ENCODE measurements around the gene NINJ2. TPM values are rescaled to one million over a fixed set of nuclear protein-coding genes. Genes with fewer than 3 reads are reported as not detected.
A peak's percentile ranks its signal among the peaks of the same experiment; 100 is the strongest.

Gene NINJ2
- total RNA-seq, 1 donor from 2014 or later = not detected

DNA sequence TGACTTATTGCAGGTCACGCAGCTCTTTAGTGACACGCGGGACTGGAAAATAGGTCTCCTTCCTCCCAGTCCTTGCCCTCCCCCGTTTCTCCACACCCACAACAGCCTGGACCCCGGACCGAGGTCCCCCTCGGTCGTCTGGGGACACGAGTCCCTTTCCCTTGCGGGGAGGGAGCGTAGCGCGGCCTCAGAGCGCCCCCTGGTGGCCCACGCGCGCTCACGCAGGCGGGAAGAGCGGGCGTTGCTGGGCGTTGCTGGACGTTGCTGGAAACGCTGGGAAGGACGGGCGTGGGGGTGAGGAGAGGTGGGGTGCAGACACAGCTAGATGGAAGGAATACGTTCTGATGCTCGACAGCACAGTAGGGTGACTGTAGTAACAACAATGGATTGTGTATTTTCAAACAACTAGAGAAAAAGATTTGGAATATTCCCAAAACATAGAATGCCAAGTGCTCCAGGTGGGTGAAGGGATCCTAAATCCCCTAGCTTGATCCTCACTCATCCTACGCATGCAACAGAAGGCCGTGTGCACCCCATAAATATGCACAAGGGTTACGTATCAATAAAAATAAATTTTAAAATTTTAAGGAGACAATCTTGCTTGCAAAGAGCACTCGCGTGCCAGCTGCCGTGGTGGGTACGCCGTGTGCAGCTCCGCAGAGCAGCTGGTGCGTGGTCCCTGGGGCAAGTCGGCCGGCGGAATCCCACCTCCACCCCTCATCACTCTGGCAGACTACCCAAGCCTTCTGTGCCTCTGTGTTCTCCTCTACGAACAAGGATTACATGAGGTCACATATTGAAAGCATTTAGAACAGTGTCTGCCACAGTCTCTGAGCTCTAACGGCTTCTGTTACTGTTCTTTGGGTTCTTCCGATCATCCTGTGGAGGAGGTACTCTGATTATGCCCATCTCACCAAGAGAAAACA lies 116.1 kb downstream of the NINJ2 start:
- peak; percentile 84 for DNase-seq

DNA sequence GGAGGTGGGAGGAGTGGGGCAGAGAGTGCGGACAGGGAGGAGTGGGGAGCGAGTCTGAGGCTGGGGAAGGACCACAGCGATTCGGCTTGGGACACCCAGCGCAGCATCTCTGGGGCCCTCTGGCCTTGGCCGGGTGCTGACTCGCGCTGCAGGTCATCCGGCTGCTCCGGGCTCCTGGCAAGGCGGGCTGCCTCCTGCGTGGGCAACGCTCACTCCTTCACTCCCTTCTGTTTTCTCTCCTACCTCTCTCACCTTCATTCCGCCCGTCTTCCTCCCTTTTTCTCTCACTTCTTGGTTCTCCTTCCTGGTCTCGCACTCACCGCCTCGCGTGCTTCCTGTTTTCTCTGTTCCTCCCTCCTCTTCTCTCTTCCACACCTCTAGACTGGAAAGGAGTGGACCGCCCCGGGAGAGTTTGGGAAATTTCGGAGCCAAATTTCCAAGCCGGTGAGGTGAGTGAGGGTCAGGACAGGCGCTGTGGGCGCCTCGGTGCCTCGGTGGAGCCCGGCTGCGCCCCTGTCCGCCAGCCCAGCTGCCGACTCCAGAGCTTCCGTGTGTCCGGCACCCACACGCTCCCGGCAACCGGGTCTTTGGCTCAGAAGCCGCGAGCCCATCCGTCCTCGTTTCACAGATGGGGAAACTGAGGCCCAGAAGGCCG lies 116.9 kb downstream of the NINJ2 start:
- no peak for DNase-seq

DNA sequence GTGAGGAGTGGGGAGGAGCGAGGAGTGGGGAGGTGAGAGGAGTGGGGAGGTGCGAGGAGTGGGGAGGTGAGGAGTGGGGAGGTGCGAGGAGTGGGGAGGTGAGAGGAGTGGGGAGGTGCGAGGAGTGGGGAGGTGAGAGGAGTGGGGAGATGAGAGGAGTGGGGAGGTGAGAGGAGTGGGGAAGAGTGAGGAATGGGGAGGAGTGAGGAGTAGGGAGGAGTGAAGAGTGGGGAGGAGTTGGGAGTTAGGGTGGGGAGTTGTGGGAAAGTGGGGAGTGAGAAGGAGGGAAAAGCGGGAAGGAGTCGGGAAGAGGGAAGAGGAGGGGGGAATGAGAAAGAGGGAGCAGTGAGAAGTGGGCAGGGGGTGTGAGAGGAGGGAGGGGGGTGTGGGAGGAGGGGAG lies 117.4 kb downstream of the NINJ2 start:
- DNase-seq = no peak

DNA sequence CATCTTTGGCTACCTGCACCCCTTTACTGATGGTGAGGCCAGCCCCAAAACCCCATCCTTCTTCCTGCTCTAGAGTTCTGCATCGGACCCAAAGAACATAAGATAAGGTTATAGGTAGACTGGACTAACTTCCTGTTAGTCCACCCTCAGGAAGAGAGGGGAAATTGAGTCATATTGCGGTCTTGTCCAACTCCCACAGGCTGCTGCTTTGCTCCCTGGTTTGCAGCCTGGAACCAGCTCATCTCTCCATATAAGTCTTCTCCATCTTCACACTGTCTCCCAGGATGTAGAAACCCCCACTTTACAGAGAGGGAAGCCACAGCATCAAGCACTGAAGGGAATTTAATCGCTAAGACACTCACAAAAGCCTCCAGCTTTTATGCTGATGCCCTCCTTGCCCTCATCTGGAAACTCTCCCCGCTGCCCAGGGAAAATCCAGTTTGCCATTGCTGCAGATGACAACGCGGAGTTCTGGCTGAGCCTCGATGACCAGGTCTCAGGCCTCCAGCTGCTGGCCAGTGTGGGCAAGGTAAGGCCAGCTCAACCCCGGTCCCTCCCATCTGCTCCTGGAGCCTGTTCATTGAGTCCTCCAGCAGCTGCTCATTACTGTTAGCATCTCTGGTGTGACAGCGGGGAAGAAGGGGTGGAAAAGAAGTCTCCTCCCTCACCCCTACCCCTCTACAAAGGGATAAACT lies 118.2 kb downstream of the NINJ2 start:
- no peak for DNase-seq

- DNase-seq = no peak
These were observed 119.1 kb downstream of the NINJ2 start for GRCh38 chr12:544142-544541.

DNA sequence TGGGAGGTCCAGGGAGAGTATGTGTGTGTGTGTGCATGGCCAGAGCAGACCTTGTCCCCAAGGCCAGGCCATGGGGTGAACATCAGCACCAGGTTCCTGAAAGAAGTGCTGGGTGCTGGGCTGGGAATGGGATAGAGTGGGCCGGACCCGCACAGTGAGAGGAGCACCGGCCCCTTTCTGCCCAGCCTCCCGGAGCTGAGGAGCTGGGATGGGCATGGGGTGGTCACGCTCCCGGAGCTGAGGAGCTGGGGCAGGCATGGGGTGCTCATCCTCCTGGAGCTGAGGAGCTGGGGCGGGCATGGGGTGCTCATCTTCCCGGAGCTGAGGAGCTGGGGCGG lies 120.2 kb downstream of the NINJ2 start:
- no peak for DNase-seq

DNA sequence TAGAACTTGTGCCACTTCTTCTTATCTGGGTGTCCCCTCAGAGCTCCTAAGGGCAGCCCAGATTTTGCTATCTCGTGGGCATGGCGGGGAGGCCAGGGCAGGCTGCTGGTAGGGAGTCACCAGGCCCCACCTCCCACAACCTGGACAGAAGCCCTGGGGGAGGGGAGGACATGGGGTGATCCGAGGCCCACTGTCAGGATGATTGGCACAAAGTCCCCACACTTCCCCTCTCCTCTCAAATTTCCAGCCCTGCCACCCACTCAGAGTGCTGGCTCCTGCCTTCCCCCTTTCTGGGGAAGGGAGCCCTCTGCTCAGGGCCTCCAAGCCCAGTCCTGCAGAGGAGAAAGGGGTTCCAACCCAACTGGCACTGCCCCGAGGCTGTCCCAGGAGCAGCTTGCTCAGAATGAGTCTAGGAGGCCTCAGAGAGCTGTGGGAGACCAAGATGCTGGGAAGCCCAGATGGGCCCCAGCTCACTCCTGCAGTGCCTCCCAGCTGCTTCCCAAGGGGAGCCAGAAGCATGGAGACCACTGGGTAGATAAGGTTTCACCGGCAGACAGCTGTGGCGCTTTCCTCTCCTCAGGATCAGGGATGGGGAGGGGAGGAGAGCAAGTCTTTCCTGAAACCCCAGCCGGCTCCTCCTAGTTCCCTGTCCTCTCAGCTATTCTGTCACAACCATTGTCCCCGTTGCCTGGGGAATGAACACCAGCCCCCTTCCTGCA lies 120.7 kb downstream of the NINJ2 start:
- DNase-seq = peak; percentile 93

DNA sequence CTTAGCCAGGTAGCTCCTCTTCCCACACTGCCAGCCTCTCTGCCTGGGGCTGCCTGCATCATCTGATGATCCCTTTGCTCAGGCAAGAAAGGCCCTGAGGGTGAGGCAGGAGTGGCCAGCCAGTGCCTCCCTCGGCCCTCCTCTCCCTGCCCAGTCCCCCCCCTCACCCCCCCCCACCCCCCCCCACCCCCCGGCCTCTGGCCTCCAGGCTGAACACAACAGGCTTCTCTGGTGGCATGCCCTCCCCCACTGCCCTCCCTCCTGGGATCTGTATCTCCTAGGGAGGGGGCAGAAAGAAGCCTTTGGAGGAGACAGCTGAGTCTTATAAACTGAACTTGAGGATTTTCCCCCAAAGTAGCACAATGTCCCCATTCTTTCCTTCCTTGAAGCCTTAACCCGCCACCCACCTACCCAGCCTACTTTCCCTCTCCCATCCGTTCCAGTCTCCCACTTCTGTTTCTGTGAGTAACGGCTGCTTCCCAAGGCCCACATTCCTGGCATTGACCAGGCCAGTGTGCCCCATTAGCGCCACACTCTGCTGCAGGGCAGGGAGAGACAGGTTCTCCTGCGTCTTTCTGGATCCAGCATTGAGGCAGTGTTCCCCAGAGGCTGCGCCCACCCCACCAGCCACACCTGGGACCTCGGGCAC lies 121.4 kb downstream of the NINJ2 start:
- peak; percentile 46 for DNase-seq

GRCh38 chr12:539540-540310 lies 123.5 kb downstream of the NINJ2 start:
- no peak for DNase-seq

GRCh38 chr12:538731-539539 lies 124.3 kb downstream of the NINJ2 start:
- peak; percentile 73 for DNase-seq

DNA sequence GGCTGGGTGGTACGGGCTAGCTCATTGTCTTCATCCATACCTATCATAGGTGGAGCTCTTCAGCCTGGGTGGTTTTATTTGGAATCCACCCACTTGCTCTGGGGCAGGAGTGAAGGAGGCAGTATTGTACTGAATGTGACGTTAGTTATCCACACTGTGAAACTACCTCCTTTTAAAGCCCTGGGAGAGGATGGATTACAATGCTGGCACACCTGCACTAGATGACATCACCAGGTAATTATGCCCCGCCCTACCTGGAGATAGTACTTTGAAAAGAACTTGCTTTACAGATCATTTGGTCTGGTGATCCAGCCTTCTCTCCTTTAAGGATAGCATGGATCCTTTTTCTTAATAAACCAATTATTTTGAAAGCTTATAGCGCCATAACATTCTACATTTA lies 125.5 kb downstream of the NINJ2 start:
- peak; percentile 62 for DNase-seq

- no peak for DNase-seq
These were observed 126.4 kb downstream of the NINJ2 start for GRCh38 chr12:536751-537245.

DNA sequence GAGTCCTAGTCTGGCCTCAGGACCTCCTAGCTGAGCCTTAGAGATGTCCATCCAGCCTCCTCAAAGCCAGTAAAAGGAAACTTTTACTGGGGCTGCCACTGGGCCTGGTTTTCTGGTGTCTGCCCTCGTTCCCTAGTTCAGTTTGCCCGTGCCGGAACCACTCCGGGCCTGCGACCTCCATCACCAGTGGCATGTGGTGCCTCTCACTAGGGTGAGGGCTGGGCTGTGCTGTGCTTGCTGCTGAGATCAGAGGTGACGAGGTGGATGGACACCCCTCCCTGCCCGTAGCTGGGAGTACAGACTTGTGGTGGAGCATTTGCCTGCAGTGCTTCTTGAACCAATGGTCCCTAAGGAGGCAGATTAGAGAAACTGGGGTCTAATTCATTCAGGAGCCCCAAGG lies 127.8 kb downstream of the NINJ2 start:
- no peak for DNase-seq

- DNase-seq = no peak
These were observed 129.0 kb downstream of the NINJ2 start for GRCh38 chr12:534216-534615.

- DNase-seq = no peak
These were observed 129.5 kb downstream of the NINJ2 start for GRCh38 chr12:533718-534117.

- DNase-seq = peak; percentile 54
These were observed 130.2 kb downstream of the NINJ2 start for GRCh38 chr12:532908-533565.

DNA sequence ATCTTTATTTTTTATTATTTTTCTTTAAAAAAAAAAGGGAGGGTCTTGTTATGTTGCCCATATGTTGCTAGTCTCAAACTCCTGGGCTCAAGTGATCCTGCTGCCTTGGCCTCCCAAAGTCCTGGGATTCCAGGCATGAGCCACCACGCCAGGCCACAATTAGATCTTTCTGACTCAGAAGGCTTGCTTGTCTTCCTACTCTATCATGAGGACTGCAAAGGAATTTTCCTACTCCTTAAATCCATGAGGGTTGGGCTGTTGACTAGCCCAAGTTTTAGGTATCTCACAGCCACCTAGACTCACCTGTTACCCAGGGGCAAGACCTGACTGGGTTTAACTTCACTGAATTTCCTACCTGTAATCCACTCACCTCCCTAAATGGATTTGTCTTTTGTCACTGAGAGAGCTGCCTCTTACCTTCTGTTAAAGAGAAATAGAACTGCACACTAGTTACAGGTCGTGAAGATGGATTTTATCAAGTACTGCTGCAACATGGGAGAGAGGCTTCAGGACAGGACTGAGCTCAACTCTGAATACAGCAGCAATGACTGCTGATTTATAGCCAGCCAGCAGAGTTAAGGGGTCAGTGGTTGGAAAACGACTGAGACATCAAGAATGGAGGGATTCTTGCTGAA lies 131.2 kb downstream of the NINJ2 start:
- no peak for DNase-seq

- peak; percentile 50 for DNase-seq
These were observed 132.4 kb downstream of the NINJ2 start for GRCh38 chr12:530821-531220.

GRCh38 chr12:530308-530707 lies 132.9 kb downstream of the NINJ2 start:
- DNase-seq = no peak

Measured in tongue (tissue), 2 donors.